NCI-H446 (cell line): Measurements from ENCODE around the gene WSB1.
"Not testable (repeated sequence)": the region's sequence is repeated elsewhere in the genome, so short reads cannot be mapped to it uniquely, and the experiment has no call there.

ENCODE experiments used
- DNase-seq, 2 experiments: peaks; one replicate each; lab custom pipeline; 2025; lab: John Stamatoyannopoulos, UW

Gene WSB1, protein sequence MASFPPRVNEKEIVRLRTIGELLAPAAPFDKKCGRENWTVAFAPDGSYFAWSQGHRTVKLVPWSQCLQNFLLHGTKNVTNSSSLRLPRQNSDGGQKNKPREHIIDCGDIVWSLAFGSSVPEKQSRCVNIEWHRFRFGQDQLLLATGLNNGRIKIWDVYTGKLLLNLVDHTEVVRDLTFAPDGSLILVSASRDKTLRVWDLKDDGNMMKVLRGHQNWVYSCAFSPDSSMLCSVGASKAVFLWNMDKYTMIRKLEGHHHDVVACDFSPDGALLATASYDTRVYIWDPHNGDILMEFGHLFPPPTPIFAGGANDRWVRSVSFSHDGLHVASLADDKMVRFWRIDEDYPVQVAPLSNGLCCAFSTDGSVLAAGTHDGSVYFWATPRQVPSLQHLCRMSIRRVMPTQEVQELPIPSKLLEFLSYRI

DNA sequence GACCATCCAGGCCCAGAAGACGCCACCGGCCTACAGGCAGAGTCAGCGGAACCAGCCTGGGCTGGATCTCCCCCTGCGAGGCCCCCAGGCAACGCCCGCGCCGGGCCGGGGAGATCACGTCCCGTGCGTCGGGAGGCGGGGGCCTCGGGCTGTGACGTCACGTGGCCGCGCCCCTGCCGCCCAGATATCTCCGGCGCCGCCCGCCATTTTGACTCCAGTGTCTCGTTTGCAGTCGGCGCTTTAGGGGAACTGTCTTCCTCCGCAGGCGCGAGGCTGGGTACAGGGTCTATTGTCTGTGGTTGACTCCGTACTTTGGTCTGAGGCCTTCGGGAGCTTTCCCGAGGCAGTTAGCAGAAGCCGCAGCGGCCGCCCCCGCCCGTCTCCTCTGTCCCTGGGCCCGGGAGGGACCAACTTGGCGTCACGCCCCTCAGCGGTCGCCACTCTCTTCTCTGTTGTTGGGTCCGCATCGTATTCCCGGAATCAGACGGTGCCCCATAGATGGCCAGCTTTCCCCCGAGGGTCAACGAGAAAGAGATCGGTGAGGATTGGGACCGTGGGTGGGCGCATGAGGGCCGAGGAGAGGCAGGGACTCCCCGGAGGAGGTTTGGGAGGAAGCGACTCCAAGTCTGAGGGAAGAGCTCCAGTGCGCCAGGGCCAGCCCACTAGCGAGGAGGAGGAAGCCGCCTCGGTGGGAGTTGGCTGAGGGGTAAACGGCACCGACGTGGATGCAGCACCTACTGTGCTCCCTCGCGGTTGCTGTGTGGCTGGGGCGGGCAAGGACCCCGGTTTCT lies at the start of gene WSB1:
WSB1 (plus strand) TSS at position 217 of the 791 bp plus-strand sequence; CDS start at position 499, 282 bp downstream.
- DNase-seq, result peak; percentile 74 to 91

DNA sequence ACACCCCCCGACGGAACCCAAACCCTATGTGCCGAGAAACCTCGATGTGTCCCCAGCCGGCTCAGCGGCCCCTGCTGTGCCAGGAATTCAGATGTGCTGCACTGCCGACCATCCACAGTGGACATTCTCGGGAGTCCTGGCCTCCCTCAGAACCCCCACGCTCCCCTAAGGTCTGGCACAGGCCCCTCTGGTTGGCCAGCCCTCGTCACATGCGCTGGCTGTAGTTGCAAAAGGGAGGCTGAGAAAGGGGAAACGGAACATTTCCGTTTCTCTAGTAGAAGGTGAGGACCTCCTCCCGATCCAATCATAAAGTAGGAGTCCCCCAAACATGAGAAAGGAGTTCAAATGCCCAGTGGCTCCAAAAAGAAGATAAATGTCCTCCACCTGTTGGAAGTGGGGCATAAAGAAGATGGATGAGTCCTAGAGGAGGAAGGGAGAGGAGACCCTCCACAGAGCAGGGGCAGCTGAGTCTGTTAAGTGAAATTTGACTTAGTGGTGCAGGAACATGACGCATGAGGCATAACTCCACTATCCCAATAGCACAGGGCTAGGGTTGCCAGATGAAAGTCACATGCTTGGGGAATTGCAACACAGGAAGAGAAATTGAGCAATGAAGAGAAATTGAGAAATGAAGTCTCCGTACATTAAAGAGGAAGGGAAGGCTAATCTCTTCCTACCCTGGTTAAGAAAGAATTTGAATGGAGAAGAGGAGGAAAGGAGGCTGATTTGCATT lies 49.3 kb upstream of the WSB1 start:
- no peak for DNase-seq

DNA sequence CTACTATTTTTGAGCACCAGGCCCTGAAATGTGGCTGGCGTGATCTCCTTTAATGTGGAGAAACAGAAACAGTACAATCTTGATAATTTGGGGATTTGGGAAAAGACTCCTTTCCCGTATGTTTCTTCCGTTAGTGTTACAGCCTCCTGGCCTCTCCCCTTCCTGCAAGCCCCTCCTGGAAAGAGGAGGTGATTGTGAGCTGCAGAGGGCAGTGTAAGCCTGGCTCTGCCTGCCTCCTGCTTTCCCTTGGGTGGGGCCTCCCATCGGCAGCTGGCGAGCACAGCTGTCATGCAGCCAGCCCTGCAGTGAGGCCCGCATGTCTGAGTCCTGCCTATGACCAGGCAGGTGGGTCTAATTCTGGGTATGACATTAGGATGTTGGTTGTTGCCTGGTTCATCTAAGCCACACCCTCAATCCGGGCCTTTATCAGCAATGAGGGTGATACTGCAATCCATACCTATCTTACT lies 48.7 kb upstream of the WSB1 start:
- DNase-seq, result peak in 1 of 2 experiments; percentile 37

DNA sequence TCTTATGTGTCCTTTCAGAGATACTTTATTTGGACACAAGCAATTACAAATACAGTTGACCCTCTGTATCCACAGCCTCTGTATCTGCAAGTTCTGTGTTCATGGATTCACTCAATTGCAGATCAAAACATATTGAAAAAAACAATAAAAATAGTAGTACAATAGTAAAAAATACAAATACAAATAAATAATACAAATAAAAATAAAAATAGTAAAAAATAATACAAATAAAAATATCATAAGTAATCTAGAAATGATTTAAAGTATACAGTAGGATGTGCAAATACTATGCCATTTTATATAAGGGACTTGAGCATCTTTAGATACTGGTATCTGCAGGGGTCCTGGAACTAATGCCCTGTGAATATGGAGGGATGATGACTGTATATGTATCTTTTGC lies 47.4 kb upstream of the WSB1 start:
- DNase-seq, result no peak

DNA sequence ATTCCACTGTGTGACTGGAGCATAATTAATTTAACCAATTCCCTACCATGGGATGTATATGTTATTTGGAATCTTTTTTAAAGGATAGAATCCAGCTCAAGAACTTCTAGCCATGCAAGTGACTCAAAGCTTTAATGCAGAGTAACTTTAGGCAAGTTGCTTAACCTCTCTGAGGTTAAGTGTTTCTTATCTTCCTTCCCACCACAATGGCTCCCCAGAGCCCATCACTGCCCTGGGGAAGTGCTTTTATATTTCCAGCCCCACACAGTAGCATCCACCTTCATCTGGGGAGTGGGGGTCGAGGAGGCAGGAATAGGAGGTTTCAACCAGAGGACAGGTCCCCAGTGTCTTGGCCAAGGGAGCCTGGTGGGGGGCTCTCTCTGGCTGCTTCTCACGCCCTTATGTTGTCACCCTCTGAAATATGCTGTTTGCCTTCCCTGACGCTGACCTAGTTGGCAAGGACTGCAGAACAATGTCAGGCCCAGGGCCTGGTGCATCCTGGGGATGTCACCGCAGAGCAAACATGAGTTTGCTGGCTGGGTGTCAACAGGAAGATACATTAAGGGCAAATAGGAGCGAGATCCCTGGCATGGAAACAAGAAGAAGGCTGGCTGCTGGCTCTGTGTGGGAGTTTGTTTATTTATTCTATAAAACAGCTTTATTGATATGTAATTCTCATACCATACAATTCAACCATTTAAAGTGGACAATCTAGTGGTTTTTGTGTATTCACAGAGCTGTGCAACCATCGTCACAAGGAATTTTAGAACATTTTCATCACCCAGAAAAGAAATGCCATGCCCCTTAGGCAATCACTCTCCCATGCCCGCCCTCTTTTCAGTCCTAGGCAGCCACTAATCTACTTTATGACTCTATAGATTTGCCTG lies 46.6 kb upstream of the WSB1 start:
- DNase-seq, result no peak

DNA sequence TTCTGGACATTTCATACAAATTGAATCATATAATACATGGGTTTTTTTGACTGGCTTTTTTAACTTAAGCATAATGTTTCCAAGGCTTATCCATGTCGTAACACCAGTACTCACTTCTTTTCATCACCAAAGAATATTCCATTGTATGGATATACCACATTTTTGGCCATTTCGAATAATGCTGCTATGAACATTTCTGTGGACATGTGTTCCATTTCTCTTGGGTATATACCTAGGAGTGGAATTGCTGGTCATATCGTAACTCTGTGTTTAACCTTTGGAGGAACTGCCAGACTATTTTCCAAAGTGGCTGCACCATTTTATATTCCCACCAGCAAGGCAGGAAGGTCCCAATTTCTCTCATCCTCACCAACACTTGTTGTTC lies 46.0 kb upstream of the WSB1 start:
- DNase-seq, result no peak

DNA sequence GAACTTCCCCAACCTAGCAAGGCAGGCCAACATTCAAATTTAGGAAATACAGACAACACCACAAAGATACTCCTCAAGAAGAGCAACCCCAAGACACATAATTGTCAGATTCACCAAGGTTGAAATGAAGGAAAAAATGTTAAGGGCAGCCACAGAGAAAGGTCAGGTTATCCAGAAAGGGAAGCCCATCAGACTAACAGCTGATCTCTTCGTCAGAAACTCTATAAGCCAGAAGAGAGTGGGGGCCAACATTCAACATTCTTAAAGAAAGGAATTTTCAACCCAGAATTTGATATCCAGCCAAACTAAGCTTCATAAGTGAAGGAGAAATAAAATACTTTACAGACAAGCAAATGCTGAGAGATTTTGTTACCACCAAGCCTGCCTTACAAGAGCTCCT lies 43.1 kb upstream of the WSB1 start:
- not testable (repeated sequence) for DNase-seq

DNA sequence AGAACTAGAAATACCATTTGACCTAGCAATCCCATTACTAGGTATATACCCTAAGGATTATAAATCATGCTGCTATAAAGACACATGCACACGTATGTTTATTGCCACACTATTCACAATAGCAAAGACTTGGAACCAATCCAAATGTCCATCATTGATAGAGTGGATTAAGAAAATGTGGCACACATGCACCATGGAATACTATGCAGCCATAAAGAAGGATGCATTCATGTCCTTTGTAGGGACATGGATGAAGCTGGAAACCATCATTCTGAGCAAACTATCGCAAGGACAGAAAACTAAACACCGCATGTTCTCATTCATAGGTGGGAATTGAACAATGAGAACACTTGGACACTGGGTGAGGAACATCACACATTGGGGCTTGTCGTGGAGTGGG lies 39.1 kb upstream of the WSB1 start:
- DNase-seq, result not testable (repeated sequence)

DNA sequence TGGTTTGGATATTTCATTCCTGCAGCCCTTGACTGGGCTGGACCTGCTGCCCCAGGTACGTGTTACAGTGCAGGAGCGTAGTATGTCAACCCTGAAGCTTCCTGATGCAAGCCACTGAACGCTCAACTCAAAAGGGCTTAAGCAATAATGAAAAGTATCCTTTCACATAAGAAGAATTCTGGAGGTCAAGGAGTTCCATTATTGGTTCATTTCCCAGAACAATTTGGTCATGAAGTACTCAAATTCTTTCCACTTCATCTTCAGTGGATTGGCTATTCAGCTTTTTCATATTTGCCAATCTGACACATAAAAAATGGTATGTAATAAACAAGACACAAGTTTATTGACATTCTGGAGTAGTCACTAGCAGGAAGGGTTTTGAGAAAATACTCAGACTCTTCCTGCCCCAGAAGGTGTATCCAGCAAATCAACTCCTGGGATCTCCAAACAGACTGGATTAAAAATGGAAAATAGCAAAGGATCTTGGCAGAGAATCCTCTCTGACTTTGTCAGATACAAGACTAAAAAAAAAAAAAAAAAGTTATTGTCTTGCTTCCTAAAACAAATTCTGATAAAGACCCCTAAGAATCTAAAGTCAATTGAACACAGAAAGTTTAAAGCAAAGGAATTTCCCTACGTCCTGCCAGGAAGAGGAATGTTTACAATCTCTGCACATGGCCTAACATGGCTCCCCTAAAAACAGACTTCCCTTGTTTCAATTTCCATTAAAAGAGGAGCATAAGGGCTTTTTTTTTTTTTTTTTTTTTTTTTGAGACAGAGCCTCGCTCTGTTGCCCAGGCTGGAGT lies 37.5 kb upstream of the WSB1 start:
- no peak for DNase-seq

DNA sequence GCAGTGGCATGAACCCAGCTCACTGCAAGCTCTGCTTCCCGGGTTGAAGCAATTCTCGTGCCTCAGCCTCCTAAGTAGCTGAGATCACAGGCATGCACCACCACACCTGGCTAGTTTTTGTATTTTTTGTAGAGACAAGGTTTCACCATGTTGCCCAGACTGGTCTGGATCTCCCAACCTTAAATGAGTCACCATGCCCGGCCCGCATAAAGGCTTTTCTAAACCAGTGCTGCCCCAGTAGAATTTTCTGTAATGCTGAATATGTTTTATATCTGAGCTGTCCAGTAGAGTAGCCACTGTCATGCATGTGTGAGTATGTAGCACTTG lies 36.9 kb upstream of the WSB1 start:
- no peak for DNase-seq

DNA sequence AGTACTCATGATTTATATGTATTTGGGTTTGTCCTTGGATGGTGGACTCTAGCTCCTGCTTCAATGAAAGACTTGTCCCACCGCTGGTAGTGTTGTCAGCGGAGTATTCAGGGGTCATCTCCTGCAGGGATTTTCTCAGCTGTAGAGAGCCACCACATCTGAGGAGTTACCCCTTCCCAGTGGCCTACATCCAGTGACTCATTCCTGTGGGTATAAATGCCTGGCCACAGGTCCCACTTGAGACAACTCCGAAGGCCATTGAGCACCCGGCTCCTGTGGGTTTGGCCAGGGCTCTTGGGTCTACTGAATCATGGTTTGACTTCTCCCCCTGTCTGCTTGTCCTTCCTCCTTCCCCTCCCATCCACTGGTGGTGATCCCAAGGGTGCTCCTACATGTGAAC lies 34.6 kb upstream of the WSB1 start:
- no peak for DNase-seq

DNA sequence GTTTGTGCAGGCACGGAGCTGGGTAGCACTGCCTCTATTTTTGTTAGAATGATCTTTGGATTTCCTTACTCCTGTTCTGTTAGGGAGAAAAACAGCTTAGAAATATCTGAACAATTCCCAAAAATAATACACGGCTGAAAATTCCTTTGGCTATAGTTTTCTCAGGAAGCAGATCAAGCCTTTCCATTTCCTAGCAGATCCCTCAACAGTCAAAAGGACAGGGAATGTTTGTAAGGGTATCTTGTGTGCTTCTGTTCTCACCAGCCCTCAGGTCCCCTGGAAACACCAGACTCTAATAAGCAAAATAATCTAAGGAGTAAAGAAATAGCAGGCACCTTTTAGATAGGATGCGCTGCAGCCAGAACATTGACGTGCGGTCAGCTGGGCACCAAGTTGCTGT lies 30.5 kb upstream of the WSB1 start:
- no peak for DNase-seq

DNA sequence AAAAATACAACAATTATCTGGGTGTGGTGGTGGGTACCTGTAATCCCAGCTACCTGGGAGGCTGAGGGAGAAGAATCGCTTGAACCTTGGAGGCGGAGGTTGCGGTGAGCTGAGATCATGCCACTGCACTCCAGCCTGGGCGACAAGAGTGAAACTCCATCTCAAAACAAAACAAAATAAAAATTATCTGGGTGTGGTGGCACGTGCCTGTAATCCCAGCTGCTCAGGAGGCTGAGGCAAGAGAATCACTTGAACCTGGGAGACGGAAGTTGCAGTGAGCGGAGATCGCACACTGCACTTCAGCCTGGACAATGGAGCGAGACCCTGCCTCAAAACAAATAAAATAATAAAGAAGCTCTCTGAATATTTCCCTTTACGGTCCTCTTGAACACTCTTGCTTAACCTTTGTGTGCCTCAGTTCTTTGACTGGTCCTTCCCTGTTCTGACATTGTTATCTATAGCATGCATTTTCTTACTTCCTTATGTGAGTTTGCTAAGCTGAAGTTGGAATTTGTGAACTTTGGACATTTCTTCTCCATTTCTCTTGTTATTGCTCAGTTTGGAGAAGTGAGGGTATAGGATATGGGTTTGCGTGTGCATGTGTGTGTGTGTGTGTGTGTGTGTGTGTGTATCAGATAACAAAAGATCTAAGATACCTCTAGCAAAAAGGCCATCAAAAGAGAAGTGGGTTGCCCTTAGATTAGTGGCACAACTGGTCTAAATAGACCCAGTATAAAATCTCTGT lies 29.7 kb upstream of the WSB1 start:
- no peak for DNase-seq

DNA sequence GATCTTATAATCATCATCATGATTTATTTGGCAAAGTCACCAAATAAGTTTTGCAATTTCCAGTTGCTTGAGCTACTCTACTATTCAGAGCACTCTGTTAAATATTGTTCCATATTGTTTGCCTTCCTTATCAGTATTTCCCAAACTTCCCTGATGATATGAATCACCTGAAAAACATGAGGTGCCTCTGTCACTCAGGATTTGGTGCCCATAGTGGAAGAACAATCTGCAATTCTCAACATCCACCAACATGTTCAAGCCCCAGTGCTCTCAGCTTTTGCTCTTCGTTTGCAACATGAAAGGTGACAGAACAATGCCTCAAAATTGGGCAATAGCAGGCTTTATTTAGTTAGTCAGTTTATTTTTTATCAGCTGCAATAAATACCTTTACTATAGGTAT lies 28.6 kb upstream of the WSB1 start:
- DNase-seq, result no peak

DNA sequence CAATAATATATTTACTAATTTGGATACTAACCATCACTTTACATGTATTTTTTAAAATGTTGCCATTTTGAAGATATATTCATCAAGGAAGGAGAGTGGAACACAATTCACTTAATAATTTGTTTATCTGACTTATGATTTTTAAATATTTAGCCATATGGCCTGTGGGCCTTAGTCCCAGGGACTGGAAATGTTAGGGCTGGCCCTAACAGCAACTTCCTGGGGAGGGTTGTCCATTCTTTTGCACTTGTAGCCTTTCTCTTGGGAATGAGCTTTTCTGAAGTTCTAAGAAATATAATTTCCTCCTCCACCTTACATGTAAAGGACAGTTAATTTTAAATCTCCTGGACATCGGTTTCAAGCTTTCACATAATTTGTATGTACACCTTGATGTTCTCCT lies 27.7 kb upstream of the WSB1 start:
- no peak for DNase-seq

DNA sequence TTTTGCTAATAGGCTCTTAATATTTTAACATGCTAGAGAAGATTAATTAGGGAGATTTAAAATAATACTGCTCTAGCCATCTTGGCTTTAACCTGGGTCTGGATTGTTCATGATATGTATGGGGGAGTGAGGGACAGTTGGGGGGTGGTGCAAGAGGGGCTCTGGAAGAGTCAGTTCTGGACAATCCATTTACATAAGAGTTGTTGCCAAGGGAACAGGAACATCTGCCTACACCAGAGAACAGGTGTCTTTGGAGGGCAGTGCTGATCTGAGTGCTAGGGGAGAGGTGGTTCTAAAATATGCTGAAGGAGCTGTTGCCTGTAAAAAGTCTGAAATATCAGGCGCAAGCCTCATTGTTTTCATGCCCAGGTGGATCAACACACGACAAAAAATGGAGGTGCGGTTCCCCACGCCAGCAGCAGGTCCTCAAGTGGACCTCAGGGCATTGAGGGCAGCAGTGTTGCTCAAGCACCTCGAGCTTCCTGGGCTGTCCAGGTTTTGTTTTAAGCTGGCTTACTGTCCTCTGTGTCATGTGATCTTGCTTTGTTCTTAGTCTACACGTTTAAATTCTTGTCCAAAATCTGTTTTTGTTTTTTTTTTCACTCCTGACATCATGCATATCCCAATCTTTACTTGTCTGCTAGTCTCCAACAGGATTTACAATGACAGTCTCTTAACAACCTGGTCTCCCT lies 25.4 kb upstream of the WSB1 start:
- no peak for DNase-seq

DNA sequence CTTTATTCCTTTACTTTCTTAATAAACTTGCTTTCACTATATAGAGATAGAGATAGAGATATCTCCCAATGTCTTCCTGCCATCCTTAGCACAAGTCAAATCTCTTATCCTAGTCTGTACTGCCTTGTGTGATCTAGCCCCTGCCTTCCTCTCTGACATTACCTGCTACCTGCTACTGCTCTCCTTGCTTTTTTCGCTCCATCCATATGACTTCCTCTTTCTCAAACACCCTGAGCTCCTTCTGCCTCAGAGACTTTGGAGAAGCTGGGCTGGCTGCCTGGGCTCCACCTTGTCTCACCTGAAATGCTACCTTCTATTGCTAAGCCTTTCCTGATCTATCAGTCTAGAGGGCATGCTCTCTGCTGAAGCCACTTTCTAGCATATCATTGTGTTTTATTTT lies 24.7 kb upstream of the WSB1 start:
- no peak for DNase-seq

DNA sequence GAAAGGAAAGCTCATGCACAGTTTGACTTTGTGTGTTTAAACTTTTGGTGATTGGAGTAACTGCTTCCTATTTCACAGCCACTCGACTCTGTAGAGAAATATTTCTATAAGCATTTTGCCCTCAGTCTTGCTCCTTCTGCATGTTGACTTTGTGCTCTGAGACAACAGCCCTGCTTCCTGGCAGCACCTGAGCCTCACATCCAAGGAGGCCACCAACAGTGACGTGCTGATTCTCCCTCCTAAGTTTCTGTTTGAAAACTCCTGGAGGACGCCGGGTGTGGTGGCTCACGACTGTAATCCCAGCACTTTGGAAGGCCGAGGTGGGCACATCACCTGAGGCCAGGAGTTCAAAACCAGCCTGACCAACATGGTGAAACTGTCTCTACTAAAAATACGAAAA lies 23.9 kb upstream of the WSB1 start:
- DNase-seq, result no peak

DNA sequence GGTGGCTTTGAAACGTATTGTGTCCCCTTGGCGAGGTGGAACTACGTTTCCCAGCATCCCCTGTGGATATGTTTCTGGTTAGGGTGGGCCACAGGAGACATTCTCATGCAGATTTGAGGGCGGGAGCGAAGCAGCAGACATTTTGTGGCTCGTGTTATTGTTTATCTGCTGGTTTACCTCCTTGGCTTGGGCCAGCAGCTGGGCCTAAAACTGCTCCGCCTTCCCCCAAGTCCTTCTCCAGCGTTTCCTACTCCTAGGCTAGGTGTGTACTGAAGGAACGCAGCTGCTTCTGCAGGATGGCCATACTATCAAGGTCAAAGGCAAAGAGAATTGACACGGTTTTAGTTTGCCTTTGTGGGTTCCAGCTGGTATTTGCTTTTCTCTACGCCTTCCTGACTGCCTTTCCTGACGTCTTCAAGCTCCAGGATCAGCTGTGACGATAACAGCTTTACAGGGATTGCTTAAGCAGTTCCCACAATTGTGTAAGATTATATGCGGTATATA lies 17.2 kb upstream of the WSB1 start:
- DNase-seq, result no peak
